22Rv1 (cell line): ENCODE results near the gene DDAH1.
A peak's percentile ranks its signal among the peaks of the same experiment; 100 is the strongest.
"Not testable (repeated sequence)": the region's sequence is repeated elsewhere in the genome, so short reads cannot be mapped to it uniquely, and the experiment has no call there.

Source experiments
- H3K27ac ChIP-seq: fragments of 450-650 bp; 2 replicates; pipeline ENCODE4 v1.5.1; 2017
- ZFX ChIP-seq: fragments of 450-650 bp; IDR thresholded peaks from 2 replicates; pipeline ENCODE4 v1.6.1; 2017; ENCODE audit warnings: antibody characterized with exemption, borderline replicate concordance
- TF ChIP-seq, protein P1 (sequence below): fragments of 450-650 bp; IDR thresholded peaks from 2 replicates; pipeline ENCODE4 v1.5.1; 2017; ENCODE audit warnings: mild to moderate bottlenecking

Gene DDAH1

DNA sequence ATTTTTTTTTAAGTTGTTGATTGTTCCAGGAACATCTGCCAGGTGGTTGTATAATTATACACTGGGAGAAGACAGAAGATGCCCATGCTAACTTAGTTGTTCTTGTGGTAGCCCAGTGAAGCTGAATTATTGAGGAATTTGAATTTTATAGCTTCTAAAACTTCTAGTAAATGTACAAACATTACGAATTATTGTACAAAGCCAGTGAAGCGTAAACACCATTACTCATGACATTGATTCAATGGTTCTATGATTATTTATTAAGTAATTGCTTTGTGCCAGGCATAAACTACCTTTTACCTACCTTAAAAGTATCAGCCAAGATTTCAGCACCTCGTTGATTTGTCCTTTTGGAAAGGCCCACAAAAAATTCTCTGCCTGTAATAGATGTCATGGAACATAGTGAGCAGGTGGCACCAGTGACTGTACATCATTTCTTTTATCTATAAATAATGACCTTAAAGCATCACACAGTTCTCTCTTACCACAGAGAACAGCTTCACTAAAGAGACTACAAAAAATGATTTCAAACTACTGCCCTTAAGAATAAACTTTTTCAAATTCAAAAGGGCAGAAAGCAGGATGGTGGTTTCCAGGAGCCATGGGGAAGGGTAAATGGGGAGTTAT lies 113.6 kb downstream of the DDAH1 start:
- TF ChIP-seq, protein P1, sequence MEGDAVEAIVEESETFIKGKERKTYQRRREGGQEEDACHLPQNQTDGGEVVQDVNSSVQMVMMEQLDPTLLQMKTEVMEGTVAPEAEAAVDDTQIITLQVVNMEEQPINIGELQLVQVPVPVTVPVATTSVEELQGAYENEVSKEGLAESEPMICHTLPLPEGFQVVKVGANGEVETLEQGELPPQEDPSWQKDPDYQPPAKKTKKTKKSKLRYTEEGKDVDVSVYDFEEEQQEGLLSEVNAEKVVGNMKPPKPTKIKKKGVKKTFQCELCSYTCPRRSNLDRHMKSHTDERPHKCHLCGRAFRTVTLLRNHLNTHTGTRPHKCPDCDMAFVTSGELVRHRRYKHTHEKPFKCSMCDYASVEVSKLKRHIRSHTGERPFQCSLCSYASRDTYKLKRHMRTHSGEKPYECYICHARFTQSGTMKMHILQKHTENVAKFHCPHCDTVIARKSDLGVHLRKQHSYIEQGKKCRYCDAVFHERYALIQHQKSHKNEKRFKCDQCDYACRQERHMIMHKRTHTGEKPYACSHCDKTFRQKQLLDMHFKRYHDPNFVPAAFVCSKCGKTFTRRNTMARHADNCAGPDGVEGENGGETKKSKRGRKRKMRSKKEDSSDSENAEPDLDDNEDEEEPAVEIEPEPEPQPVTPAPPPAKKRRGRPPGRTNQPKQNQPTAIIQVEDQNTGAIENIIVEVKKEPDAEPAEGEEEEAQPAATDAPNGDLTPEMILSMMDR, result no peak
- TF ChIP-seq ZFX, result no peak
- no peak overlapping the region for H3K27ac ChIP-seq

DNA sequence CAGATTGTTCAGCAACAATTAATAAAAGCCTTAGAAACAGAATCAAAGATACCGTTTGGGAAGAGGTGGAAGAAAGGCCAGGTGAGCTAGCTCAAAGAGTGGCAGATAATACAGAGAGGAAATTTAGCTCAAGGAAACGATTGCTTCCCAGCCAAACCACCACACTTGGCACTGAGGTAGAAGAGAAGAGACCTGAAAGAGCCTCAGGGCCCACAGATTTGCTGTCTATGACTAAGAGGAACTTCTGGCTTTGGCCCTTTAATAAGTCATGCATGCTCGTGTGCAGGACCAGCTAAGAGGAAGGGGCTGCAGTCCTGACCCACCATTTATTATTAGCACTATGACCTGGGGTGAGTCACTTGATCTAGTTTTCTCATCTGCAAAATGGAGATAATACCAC lies 115.7 kb downstream of the DDAH1 start:
- H3K27ac ChIP-seq, result no peak overlapping the region

GRCh38 chr1:85347908-85348307 lies 117.1 kb downstream of the DDAH1 start:
- TF ChIP-seq, protein P1, result no peak
- no peak for TF ChIP-seq ZFX
- no peak overlapping the region for H3K27ac ChIP-seq

More for the DNA sequence above, 115.7 kb downstream of the DDAH1 start:
- TF ChIP-seq, protein P1, result no peak
- no peak for TF ChIP-seq ZFX

GRCh38 chr1:85347275-85347674 lies 117.7 kb downstream of the DDAH1 start:
- H3K27ac ChIP-seq, result not testable (repeated sequence)

DNA sequence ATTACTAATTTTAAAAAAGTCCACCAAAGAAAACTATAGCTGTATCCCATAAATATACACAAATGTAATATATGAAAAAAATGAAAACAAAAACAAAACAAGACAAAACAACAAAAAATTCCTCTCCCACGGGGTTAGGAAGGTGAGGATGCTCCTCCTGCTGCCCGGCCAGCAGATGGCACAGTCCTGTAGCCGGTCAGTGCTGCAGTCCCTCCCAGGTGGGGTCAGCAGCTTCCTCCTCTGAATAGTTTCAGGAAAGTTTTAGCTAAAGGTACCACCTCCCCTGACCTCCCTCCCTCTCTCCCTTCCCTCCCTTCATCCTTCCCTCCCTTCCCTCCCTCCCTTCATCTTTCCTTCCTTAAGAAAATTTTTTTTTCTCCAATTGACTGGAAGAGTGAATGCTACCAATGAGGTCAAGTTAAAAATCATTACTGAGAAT lies 120.7 kb downstream of the DDAH1 start:
- H3K27ac ChIP-seq, result no peak overlapping the region
- no peak for TF ChIP-seq ZFX
- TF ChIP-seq, protein P1, result peak; percentile 76

GRCh38 chr1:85343612-85344255 lies 121.2 kb downstream of the DDAH1 start:
- TF ChIP-seq ZFX, result no peak
- TF ChIP-seq, protein P1, result no peak
- no peak overlapping the region for H3K27ac ChIP-seq

- no peak overlapping the region for H3K27ac ChIP-seq
- TF ChIP-seq ZFX, result no peak
- TF ChIP-seq, protein P1, result no peak
These were observed 121.7 kb downstream of the DDAH1 start for GRCh38 chr1:85343213-85343611.
